Astrocyte (in vitro differentiated cells and primary cell): ENCODE results near the gene EEF1B2. TPM values are rescaled to one million over a fixed set of nuclear protein-coding genes. Genes with fewer than 3 reads are reported as not detected.

Source experiments
- DNase-seq: peaks from one replicate; pipeline ENCODE4 v3.0.0-alpha.2; 2010; ENCODE audit warnings: low read depth
- FAIRE-seq: peaks from 2 replicates; lab custom pipeline; 2011; peaks lifted over from hg19 to GRCh38; lab: Jason Lieb, UNC
- H2AFZ ChIP-seq: 2 replicates; pipeline ENCODE4 v1.6.0; 2012; ENCODE audit warnings: low read depth, low read length, inconsistent platforms
- H3K27ac ChIP-seq: 2 replicates; pipeline ENCODE4 v1.5.1; 2011; ENCODE audit warnings: low read depth, low read length, inconsistent platforms
- H3K27me3 ChIP-seq: 2 replicates; pipeline ENCODE4 v1.6.0; 2011; ENCODE audit warnings: low read length, inconsistent platforms; ENCODE audit not compliant: insufficient read depth
- H3K36me3 ChIP-seq: 2 replicates; pipeline ENCODE4 v1.5.1; 2011; ENCODE audit warnings: low read length, inconsistent platforms; ENCODE audit not compliant: insufficient read depth
- H3K4me1 ChIP-seq: 2 replicates; pipeline ENCODE4 v1.5.1; 2011; ENCODE audit warnings: low read length, inconsistent platforms; ENCODE audit not compliant: insufficient read depth
- H3K4me2 ChIP-seq: 2 replicates; pipeline ENCODE4 v1.6.0; 2012; ENCODE audit warnings: low read length, inconsistent platforms
- H3K4me3 ChIP-seq: 2 replicates; pipeline ENCODE4 v1.5.1; 2011; ENCODE audit warnings: low read depth, mild to moderate bottlenecking, low read length, inconsistent platforms; ENCODE audit not compliant: insufficient read depth
- H3K79me2 ChIP-seq: 2 replicates; pipeline ENCODE4 v1.6.0; 2012; ENCODE audit warnings: mild to moderate bottlenecking, low read length, inconsistent platforms; ENCODE audit not compliant: insufficient read depth
- H3K9ac ChIP-seq: 2 replicates; pipeline ENCODE4 v1.6.0; 2012; ENCODE audit warnings: mild to moderate bottlenecking, low read length, inconsistent platforms
- H3K9me3 ChIP-seq: 2 replicates; pipeline ENCODE4 v1.5.1; 2012; ENCODE audit warnings: low read depth, mild to moderate bottlenecking, low read length, inconsistent platforms; ENCODE audit not compliant: insufficient read depth
- H4K20me1 ChIP-seq: 2 replicates; pipeline ENCODE4 v1.6.0; 2012; ENCODE audit warnings: low read length, inconsistent platforms; ENCODE audit not compliant: insufficient read depth
- H3K27ac Mint-ChIP-seq: one replicate; pipeline ENCODE4 v1.8.0; 2021; ENCODE audit warnings: mild to moderate bottlenecking, mixed read lengths; ENCODE audit not compliant: unreplicated experiment
- H3K27me3 Mint-ChIP-seq: one replicate; pipeline ENCODE4 v1.8.0; 2021; ENCODE audit warnings: low read depth, mixed read lengths; ENCODE audit not compliant: unreplicated experiment
- H3K36me3 Mint-ChIP-seq: one replicate; pipeline ENCODE4 v1.8.0; 2021; ENCODE audit warnings: low read depth, mixed read lengths; ENCODE audit not compliant: unreplicated experiment
- H3K4me1 Mint-ChIP-seq: one replicate; pipeline ENCODE4 v1.8.0; 2021; ENCODE audit warnings: low read depth, mixed read lengths; ENCODE audit not compliant: unreplicated experiment
- H3K4me3 Mint-ChIP-seq: one replicate; pipeline ENCODE4 v1.8.0; 2021; ENCODE audit warnings: mild to moderate bottlenecking, moderate library complexity, mixed read lengths; ENCODE audit not compliant: unreplicated experiment
- H3K9me3 Mint-ChIP-seq: one replicate; pipeline ENCODE4 v1.8.0; 2021; ENCODE audit warnings: mild to moderate bottlenecking, mixed read lengths; ENCODE audit not compliant: unreplicated experiment
- EZH2 ChIP-seq: IDR thresholded peaks from 2 replicates; pipeline ENCODE4 v1.6.1; 2012; ENCODE audit warnings: mild to moderate bottlenecking, low read length, inconsistent platforms; ENCODE audit not compliant: insufficient read depth
- total RNA-seq: library from RNA; stranded (reverse); gene quantifications from 2 replicates; pipeline ENCODE4 v1.2.1, GENCODE V29; 2021
- TF ChIP-seq, protein P1 (sequence below): IDR thresholded peaks from 2 replicates; pipeline ENCODE4 v1.5.1; 2011; ENCODE audit warnings: low read depth, mild to moderate bottlenecking, inconsistent platforms, low read length, moderate library complexity; ENCODE audit not compliant: insufficient read depth

EEF1B2 gene
- total RNA-seq, 1 donor from 2014 or later: 546 TPM

DNA sequence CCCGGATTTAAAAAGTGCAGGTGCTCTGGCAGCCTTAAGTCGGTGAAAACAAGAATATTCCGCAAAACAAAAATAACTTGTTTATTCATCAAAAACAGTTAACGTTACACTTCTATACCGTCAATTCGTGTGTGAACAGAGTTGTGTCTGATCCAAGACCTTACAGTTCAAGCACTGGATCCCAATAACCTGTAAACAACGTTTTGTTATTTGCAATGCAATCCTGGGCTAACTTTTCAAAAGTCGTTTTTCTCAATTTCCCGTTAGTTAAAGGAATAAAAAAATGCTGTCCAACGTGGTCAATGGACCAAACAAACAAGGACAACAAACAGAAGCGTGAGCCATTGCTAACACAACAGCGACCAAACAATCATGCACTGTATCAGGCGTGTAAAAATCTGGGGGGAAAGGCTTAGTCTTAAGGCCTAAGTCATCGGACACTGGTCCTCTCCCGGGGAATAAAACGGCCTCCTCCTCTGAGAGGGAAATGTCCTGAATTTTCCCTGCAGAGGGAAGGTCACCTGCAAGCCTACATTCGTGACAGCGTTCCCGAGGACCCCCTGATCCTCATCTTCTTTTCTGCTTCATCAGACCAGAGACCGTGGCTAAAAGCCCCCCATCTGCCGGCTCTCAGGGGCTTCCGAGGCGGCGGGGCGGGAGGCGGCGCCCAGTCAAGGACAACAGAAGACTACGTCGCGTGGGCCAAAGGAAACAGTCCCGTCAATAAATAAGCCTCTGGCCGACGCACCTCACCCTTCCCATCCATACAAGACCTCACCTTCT, 941 bp upstream of the EEF1B2 start:
- peak overlapping the region; percentile 98 for H3K27ac Mint-ChIP-seq
- no peaks in the 10 kb centered on the region for H3K9me3 Mint-ChIP-seq
- peaks cover 20% of the 10 kb centered on the region for H3K36me3 ChIP-seq
- no peaks in the 10 kb centered on the region for H3K9me3 ChIP-seq
- H3K27me3 Mint-ChIP-seq: no peaks in the 10 kb centered on the region
- H3K4me1 ChIP-seq: peaks cover 3% of the 10 kb centered on the region
- H3K4me1 Mint-ChIP-seq: peaks cover 31% of the 10 kb centered on the region
- TF ChIP-seq EZH2: no peak
- TF ChIP-seq, protein P1, sequence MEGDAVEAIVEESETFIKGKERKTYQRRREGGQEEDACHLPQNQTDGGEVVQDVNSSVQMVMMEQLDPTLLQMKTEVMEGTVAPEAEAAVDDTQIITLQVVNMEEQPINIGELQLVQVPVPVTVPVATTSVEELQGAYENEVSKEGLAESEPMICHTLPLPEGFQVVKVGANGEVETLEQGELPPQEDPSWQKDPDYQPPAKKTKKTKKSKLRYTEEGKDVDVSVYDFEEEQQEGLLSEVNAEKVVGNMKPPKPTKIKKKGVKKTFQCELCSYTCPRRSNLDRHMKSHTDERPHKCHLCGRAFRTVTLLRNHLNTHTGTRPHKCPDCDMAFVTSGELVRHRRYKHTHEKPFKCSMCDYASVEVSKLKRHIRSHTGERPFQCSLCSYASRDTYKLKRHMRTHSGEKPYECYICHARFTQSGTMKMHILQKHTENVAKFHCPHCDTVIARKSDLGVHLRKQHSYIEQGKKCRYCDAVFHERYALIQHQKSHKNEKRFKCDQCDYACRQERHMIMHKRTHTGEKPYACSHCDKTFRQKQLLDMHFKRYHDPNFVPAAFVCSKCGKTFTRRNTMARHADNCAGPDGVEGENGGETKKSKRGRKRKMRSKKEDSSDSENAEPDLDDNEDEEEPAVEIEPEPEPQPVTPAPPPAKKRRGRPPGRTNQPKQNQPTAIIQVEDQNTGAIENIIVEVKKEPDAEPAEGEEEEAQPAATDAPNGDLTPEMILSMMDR: no peak
- FAIRE-seq (no peak), DNase-seq (peak; percentile 29)
- peaks cover 44% of the 10 kb centered on the region for H4K20me1 ChIP-seq
- H3K36me3 Mint-ChIP-seq: peaks cover 5% of the 10 kb centered on the region
- H3K79me2 ChIP-seq: peaks cover 94% of the 10 kb centered on the region
- H2AFZ ChIP-seq: peak overlapping the region; percentile 87
- peak overlapping the region; percentile 91 for H3K4me3 ChIP-seq
- H3K4me2 ChIP-seq: peak overlapping the region; percentile 90
- peak overlapping the region; percentile 96 for H3K4me3 Mint-ChIP-seq
- H3K27ac ChIP-seq: peak overlapping the region; percentile 90
- peak overlapping the region; percentile 90 for H3K9ac ChIP-seq
- no peaks in the 10 kb centered on the region for H3K27me3 ChIP-seq

- Histone ChIP-seq H3K4me1 (peaks cover 3% of the 10 kb centered on the region), H2AFZ (no peak overlapping the region), H3K4me3 (peak overlapping the region; percentile 91), H3K79me2 (peaks cover 79% of the 10 kb centered on the region), H4K20me1 (peaks cover 42% of the 10 kb centered on the region), H3K27me3 (no peaks in the 10 kb centered on the region), H3K36me3 (peaks cover 24% of the 10 kb centered on the region), H3K4me2 (peak overlapping the region; percentile 92), H3K9ac (peak overlapping the region; percentile 90), H3K27ac (peak overlapping the region; percentile 90), H3K9me3 (no peaks in the 10 kb centered on the region)
- Mint-ChIP-seq H3K27me3 (no peaks in the 10 kb centered on the region), H3K27ac (peak overlapping the region; percentile 98), H3K9me3 (no peaks in the 10 kb centered on the region), H3K36me3 (peaks cover 5% of the 10 kb centered on the region), H3K4me1 (peaks cover 27% of the 10 kb centered on the region), H3K4me3 (peak overlapping the region; percentile 96)
- DNase-seq: no peak
- TF ChIP-seq, protein P1: no peak
- TF ChIP-seq EZH2: no peak
- no peak for FAIRE-seq
Measured at GRCh38 chr2:206160125-206160806, 571 bp downstream of the EEF1B2 start.
